Pancreas (tissue), 10 donors: ENCODE data around the gene NT5DC4. TPM values are rescaled to one million over a fixed set of nuclear protein-coding genes. Genes with fewer than 3 reads are reported as not detected.
A peak's percentile ranks its signal among the peaks of the same experiment; 100 is the strongest.
"Not testable (repeated sequence)": the region's sequence is repeated elsewhere in the genome, so short reads cannot be mapped to it uniquely, and the experiment has no call there.

Experiments
- ATAC-seq, 4 donors: fragments of 200-7000 bp; cut with Tn5 transposase; one replicate each; pipeline versions ENCODE4 v1.8.0 to v1.9.1; 2020; ENCODE audit warnings: mild to moderate bottlenecking in 4 of 4, moderate library complexity in 4 of 4
- DNase-seq, 6 donors: peaks; one replicate each; pipeline ENCODE4 v3.0.0-alpha.2; 2020
- FAIRE-seq: peaks from 2 replicates; lab custom pipeline; 2012; peaks lifted over from hg19 to GRCh38; lab: Jason Lieb, UNC
- H3K27ac ChIP-seq, 4 donors: fragments of 200-600 bp; sonication (generic); 1 replicate in 3 of 4; 2 replicates in 1 of 4; pipeline versions ENCODE4 v1.5.0 to v1.8.0; 2020
- H3K27me3 ChIP-seq, 4 donors: fragments of 200-600 bp; one replicate each; pipeline ENCODE4 v1.8.0; 2021
- H3K36me3 ChIP-seq, 3 donors: fragments of 200-600 bp; sonication (generic) in 1 of 3; one replicate each; pipeline versions ENCODE4 v1.5.0 to v1.8.0; 2020 to 2021
- H3K4me1 ChIP-seq, 3 donors: fragments of 200-600 bp; one replicate each; pipeline ENCODE4 v1.8.0; 2021
- H3K4me3 ChIP-seq, 4 donors: fragments of 200-600 bp; sonication (generic) in 2 of 4; one replicate each; pipeline versions ENCODE4 v1.5.0 to v1.8.0; 2020 to 2021
- H3K9me3 ChIP-seq, 4 donors: fragments of 200-600 bp; one replicate each; pipeline ENCODE4 v1.8.0; 2021
- WGBS, 2 donors: extraction: QIAGEN DNeasy Blood & Tissue Kit; methylation state at CpG; one replicate each; pipeline ENCODE4 v1.1.7; 2013; 5-methylcytosine and 5-hydroxymethylcytosine counted together
- intact Hi-C, 3 donors: fragments of 100-400 bp; cut with DNase I; formaldehyde crosslinking; loops; one replicate each; pipeline versions ENCODE4 v1.11.1 to v1.14.2; 2022
- polyA plus RNA-seq, 2 donors: library from polyadenylated mRNA; stranded (reverse); fragments of 200-250 nt; gene quantifications; one replicate each; pipeline ENCODE4 v1.2.3, GENCODE V29; 2013
- total RNA-seq, 6 donors: library from RNA; stranded (reverse); fragmentation: NEBNext Ultra II Directional in 4 of 6; extraction: Animal tissue kit (Norgen Biotek cat#: 25700) in 4 of 6; gene quantifications; one replicate each; pipeline versions ENCODE4 v1.2.1 to v1.2.4, GENCODE V29; 2021 to 2023
- TF ChIP-seq, protein P1 (sequence below), 4 donors: fragments of 200-600 bp; sonication (generic) in 3 of 4; IDR thresholded peaks; one replicate each; pipeline versions ENCODE4 v1.5.0 to v1.8.0; 2021; ENCODE audit warnings: antibody characterized with exemption in 4 of 4
- donor health status: healthy with polysubstance abuse.
- donor health status: DM: no; HTN: no; CAD: no; lungs with moderate emphysema.
- donor health status: DM: no; HTN: no; CAD: no.
- donor health status: control.
- donor health status: control.
- donor health status: Bipolar disorder and iron deficiency.
- donor health status: DM: yes; HTN: yes; CAD: no.
- donor health status: DM: no; HTN: no; CAD: no.
- donor health status: DM: no; HTN: no; CAD: no.
- donor health status: DM: yes; HTN: yes; CAD: no.

NT5DC4 gene
- total and polyA plus RNA-seq, 8 donors = 0.09 TPM; not detected in 7

DNA sequence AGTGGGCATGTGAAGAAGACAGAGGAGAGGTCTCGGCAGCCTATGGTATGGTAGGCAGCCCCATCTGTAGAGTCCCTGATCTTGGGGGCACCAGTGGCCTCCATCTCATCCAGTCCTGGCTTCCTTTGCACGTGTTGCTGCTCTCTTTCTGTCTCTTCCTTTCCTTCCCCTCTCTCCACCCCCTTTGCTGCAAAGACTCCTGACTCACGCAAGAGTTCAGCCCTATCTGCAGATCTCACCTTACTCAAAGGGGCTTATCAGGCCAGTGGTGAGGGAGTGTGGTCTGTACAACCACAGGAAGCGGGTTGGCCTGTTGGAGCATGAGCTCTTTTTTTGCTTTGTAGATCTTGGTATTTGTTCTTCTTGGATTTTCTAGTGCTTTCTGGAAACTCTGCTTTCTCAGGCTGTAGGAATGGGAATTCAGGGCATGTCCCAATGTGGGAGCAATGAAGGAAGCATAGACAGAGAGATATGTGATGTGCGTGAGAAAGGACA is 14.6 kb upstream of the NT5DC4 start:
- Histone ChIP-seq H3K27me3 (no peaks in the 10 kb centered on the region), H3K36me3 (no peaks in the 10 kb centered on the region), H3K4me3 (no peak overlapping the region), H3K9me3 (no peaks in the 10 kb centered on the region), H3K4me1 (no peaks in the 10 kb centered on the region), H3K27ac (no peak overlapping the region)
- intact Hi-C loops = no loop called here
- FAIRE-seq = no peak
- peak in 1 of 6 donors; percentile 10 for DNase-seq
- TF ChIP-seq, protein P1, sequence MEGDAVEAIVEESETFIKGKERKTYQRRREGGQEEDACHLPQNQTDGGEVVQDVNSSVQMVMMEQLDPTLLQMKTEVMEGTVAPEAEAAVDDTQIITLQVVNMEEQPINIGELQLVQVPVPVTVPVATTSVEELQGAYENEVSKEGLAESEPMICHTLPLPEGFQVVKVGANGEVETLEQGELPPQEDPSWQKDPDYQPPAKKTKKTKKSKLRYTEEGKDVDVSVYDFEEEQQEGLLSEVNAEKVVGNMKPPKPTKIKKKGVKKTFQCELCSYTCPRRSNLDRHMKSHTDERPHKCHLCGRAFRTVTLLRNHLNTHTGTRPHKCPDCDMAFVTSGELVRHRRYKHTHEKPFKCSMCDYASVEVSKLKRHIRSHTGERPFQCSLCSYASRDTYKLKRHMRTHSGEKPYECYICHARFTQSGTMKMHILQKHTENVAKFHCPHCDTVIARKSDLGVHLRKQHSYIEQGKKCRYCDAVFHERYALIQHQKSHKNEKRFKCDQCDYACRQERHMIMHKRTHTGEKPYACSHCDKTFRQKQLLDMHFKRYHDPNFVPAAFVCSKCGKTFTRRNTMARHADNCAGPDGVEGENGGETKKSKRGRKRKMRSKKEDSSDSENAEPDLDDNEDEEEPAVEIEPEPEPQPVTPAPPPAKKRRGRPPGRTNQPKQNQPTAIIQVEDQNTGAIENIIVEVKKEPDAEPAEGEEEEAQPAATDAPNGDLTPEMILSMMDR (IDR thresholded peaks at IDR 0.05) = no peak
- ATAC-seq = no peak
- 47 to 64% methylated on average over 5 of the region's 5 CpGs for WGBS, 2 donors

DNA sequence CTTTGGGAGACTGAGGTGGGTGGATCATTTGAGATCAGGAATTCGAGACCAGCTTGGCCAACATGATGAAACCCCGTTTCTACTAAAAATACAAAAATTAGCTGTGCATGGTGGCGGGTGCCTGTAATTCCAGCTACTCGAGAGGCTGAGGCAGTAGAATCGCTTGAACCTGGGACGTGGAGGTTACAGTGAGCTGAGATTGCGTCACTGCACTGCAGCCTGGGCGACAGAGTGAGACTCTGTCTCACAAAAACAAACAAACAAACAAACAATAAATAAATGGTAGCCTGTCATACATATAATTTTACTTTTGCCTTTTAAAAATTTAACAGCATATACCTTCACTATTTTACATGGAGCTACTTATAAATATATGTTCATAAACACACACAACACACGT is 13.9 kb upstream of the NT5DC4 start:
- DNase-seq, intact Hi-C loops, H3K27ac ChIP-seq, FAIRE-seq, H3K9me3 ChIP-seq, H3K4me3 ChIP-seq, H3K4me1 ChIP-seq, H3K27me3 ChIP-seq, ATAC-seq, H3K36me3 ChIP-seq: not testable (repeated sequence)
- 68 to 74% methylated on average over 9 of the region's 9 CpGs for WGBS, 2 donors

DNA sequence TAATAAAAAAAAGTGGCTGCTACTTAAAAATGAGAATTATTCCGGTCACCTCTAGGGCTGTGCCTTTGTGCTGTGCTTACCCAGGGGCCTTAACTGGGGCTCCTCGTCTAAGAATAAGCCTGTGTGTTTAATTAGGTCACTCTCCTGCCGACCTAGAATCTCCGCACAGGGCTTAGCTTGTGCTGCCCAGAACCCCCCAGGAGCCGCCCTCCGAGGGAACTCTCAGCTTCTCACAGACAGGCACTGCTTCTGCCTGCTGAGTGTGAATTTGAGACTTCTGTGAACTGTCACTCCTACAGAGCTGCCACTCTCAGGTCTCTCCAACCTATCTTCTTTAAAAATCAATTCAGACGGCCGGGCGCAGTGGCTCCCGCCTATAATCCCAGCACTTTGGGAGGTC is 11.9 kb upstream of the NT5DC4 start:
- intact Hi-C loops = no loop called here
- ATAC-seq = no peak
- TF ChIP-seq, protein P1 (IDR thresholded peaks at IDR 0.05) = no peak
- Histone ChIP-seq H3K9me3 (no peaks in the 10 kb centered on the region), H3K27me3 (no peaks in the 10 kb centered on the region), H3K4me3 (no peak overlapping the region), H3K36me3 (no peaks in the 10 kb centered on the region), H3K4me1 (no peaks in the 10 kb centered on the region), H3K27ac (no peak overlapping the region)
- FAIRE-seq = no peak
- DNase-seq = no peak
- 50 to 51% methylated on average over 10 of the region's 10 CpGs for WGBS, 2 donors

DNA sequence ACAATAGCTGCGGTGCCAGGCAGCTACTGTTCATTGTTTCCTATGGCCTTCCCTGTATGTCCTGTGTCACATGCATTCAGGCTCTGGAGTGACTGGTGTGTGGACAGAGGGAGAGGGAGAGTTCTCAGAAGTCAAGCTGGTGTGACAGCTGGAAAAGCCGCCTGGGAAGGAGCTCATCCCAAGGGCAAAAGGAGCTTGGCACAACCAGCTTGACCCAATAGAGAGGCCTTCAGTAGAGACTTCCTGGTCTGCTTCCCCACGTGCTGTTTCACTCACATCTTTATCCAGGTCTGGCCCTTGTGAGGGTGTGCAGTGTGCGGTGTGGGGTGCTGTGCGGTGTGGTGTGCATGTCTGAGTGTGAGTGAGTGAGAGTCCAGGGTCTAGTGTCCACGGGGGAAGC is 11.1 kb upstream of the NT5DC4 start:
- no peak for DNase-seq
- no peak for ATAC-seq
- Histone ChIP-seq H3K36me3 (no peaks in the 10 kb centered on the region), H3K27ac (no peak overlapping the region), H3K4me3 (no peak overlapping the region), H3K4me1 (no peaks in the 10 kb centered on the region), H3K27me3 (no peaks in the 10 kb centered on the region), H3K9me3 (no peaks in the 10 kb centered on the region)
- 71 to 78% methylated on average over 6 of the region's 6 CpGs for WGBS, 2 donors
- FAIRE-seq = no peak
- intact Hi-C loops = no loop called here
- TF ChIP-seq, protein P1 (IDR thresholded peaks at IDR 0.05) = no peak

DNA sequence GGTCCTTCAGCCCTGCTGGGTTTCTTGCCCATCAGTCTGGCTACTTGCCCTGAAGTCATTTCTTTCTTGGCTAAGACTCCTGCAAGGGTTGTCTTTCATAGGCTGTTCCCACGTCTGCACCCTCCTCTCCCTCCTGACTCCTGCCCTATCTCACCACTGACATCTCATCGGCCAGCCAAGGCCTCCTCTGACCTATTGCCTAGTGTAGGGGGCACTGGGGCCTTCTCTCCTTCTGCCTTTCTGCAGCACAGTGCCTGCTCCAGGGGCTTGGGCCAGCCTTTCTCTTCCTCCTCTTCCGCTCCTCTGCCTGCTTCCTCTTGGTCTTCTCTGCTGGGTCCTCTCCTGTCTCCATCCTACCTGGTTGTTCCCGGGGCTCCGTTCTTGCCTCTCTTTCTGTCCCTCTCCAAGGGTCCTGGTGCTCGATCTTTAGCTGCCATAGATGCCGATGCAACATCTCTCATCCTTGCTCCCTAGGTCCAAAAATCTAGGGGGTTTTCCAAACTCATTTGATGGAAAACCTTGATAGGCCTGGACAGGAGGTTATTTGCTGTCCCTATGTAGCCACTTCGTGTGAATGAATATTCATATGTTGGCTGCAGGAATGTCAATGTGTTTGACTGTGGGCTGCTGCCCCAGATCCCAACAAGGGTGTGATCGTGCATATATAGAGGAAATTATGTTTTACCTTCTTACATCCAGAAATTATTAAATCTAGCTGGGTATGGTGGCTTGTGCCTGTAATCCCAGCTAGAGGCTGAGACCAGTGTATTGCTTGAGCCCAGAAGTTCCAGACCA is 9.7 kb upstream of the NT5DC4 start:
- DNase-seq = no peak
- H3K27ac ChIP-seq = no peak overlapping the region
- FAIRE-seq = no peak
- 63 to 71% methylated on average over 9 of the region's 9 CpGs for WGBS, 2 donors
- H3K36me3 ChIP-seq = no peaks in the 10 kb centered on the region
- no peak overlapping the region for H3K4me3 ChIP-seq
- TF ChIP-seq, protein P1 (IDR thresholded peaks at IDR 0.05) = no peak
- no peaks in the 10 kb centered on the region for H3K27me3 ChIP-seq
- ATAC-seq = no peak
- H3K9me3 ChIP-seq = no peaks in the 10 kb centered on the region
- H3K4me1 ChIP-seq = no peaks in the 10 kb centered on the region
- intact Hi-C loops = no loop called here
